H1 (cell line): ENCODE data around the gene ARHGAP32. TPM values are rescaled to one million over a fixed set of nuclear protein-coding genes. Genes with fewer than 3 reads are reported as not detected.

Experiments used
- CTCF ChIA-PET: fragments of 300-600 bp; sonication (Branson Sonifier 250); formaldehyde crosslinking; loops from one replicate; lab custom pipeline; 2021; ENCODE audit not compliant: partially characterized antibody; lab: Charles Lee
- POLR2A ChIA-PET: fragments of 300-600 bp; sonication (Branson Sonifier 250); formaldehyde crosslinking; loops from one replicate; lab custom pipeline; 2021; ENCODE audit warnings: inconsistent platforms; ENCODE audit not compliant: partially characterized antibody; lab: Charles Lee
- DNase-seq, 2 experiments: peaks; one replicate each; pipeline versions ENCODE4 v3.0.0 to v3.0.0-alpha.2; 2010 to 2022; ENCODE audit warnings: low spot score in 2 of 2, low read depth in 1 of 2, mixed read lengths in 1 of 2
- FAIRE-seq: peaks from 2 replicates; lab custom pipeline; 2011; peaks lifted over from hg19 to GRCh38; lab: Jason Lieb, UNC
- H2AFZ ChIP-seq: 2 replicates; pipeline ENCODE4 v1.8.1; 2012; ENCODE audit warnings: low read length, inconsistent platforms
- H2AK5ac ChIP-seq: 2 replicates; pipeline ENCODE4 v1.6.1; 2013; ENCODE audit warnings: low read depth, low read length
- H2BK120ac ChIP-seq: replicated peaks from 2 replicates; pipeline ENCODE3; 2013; ENCODE audit warnings: low read depth, low read length, inconsistent platforms
- H2BK12ac ChIP-seq: 2 replicates; pipeline ENCODE4 v1.6.1; 2013; ENCODE audit warnings: low read depth, low read length
- H2BK15ac ChIP-seq: 2 replicates; pipeline ENCODE4 v1.6.1; 2013; ENCODE audit warnings: low read length
- H2BK20ac ChIP-seq: 2 replicates; pipeline ENCODE4 v1.6.1; 2013; ENCODE audit warnings: low read length
- H2BK5ac ChIP-seq: 2 replicates; pipeline ENCODE4 v1.6.1; 2013; ENCODE audit warnings: low read depth, low read length
- H3K14ac ChIP-seq: 2 replicates; pipeline ENCODE4 v1.6.1; 2013; ENCODE audit warnings: inconsistent platforms; ENCODE audit not compliant: insufficient read length
- H3K18ac ChIP-seq: 2 replicates; pipeline ENCODE4 v1.6.1; 2013; ENCODE audit warnings: low read length; ENCODE audit errors: extremely low read depth
- H3K23ac ChIP-seq: 2 replicates; pipeline ENCODE4 v1.6.1; 2013; ENCODE audit warnings: inconsistent platforms; ENCODE audit not compliant: insufficient read length
- H3K23me2 ChIP-seq: 2 replicates; pipeline ENCODE4 v1.6.1; 2013; ENCODE audit warnings: low read depth, low read length
- H3K27ac ChIP-seq: 2 replicates; pipeline ENCODE4 v1.6.1; 2011; ENCODE audit warnings: low read depth, low read length, inconsistent platforms
- H3K27me3 ChIP-seq, 4 experiments: replicated peaks in 1 of 4; 1 replicate in 1 of 4; 2 replicates in 3 of 4; pipeline versions ENCODE4 v1.6.1 to v1.8.1; 2011 to 2013; ENCODE audit warnings: low read length in 3 of 4, mild to moderate bottlenecking in 3 of 4, inconsistent platforms in 2 of 4, mixed read lengths in 2 of 4, moderate library complexity in 1 of 4; ENCODE audit not compliant: control insufficient read depth in 3 of 4, insufficient read depth in 3 of 4; ENCODE audit errors: extremely low read depth in 1 of 4
- H3K36me3 ChIP-seq, 4 experiments: 2 replicates each; pipeline versions ENCODE4 v1.6.1 to v1.8.1; 2011 to 2013; ENCODE audit warnings: mild to moderate bottlenecking in 4 of 4, low read length in 3 of 4, moderate library complexity in 2 of 4, control low read depth in 1 of 4, inconsistent platforms in 1 of 4; ENCODE audit not compliant: insufficient read depth in 4 of 4, control insufficient read depth in 2 of 4
- H3K4ac ChIP-seq: replicated peaks from 2 replicates; pipeline ENCODE3; 2013; ENCODE audit warnings: low read length, low read depth, mixed read lengths, inconsistent platforms; ENCODE audit not compliant: insufficient read length
- H3K4me1 ChIP-seq, 4 experiments: replicated peaks in 1 of 4; 1 replicate in 1 of 4; 2 replicates in 3 of 4; pipeline versions ENCODE4 v1.6.1 to v1.8.1; 2011 to 2013; ENCODE audit warnings: low read length in 3 of 4, inconsistent platforms in 2 of 4, mixed read lengths in 1 of 4; ENCODE audit not compliant: insufficient read depth in 4 of 4, control insufficient read depth in 3 of 4
- H3K4me2 ChIP-seq, 2 experiments: 2 replicates each; pipeline versions ENCODE4 v1.6.1 to v1.8.1; 2011 to 2013; ENCODE audit warnings: low read depth in 2 of 2, low read length in 2 of 2, control low read depth in 1 of 2, inconsistent platforms in 1 of 2, mild to moderate bottlenecking in 1 of 2; ENCODE audit not compliant: insufficient read depth in 1 of 2
- H3K4me3 ChIP-seq, 4 experiments: fragments of 200-600, 300-600 bp in 1 of 4; sonication (generic), shearing (Covaris generic), sonication (Bioruptor Twin) in 1 of 4; 2 replicates each; pipeline versions ENCODE4 v1.5.1 to v1.8.1; 2011 to 2016; ENCODE audit warnings: low read length in 4 of 4, low read depth in 3 of 4, control low read depth in 2 of 4, inconsistent platforms in 2 of 4, mild to moderate bottlenecking in 2 of 4, mixed read lengths in 1 of 4, moderate library complexity in 1 of 4; ENCODE audit not compliant: insufficient read depth in 2 of 4; ENCODE audit errors: extremely low read depth in 1 of 4
- H3K56ac ChIP-seq: replicated peaks from 2 replicates; pipeline ENCODE3; 2013; ENCODE audit warnings: low read depth, mild to moderate bottlenecking, mixed read lengths, low read length, inconsistent platforms; ENCODE audit not compliant: insufficient read length
- H3K79me1 ChIP-seq: 2 replicates; pipeline ENCODE4 v1.6.1; 2013; ENCODE audit warnings: low read depth, low read length, control low read depth
- H3K79me2 ChIP-seq, 2 experiments: 2 replicates each; pipeline versions ENCODE4 v1.6.1 to v1.8.1; 2012 to 2013; ENCODE audit warnings: low read length in 2 of 2, mild to moderate bottlenecking in 2 of 2, inconsistent platforms in 1 of 2; ENCODE audit not compliant: insufficient read depth in 2 of 2, control insufficient read depth in 1 of 2
- H3K9ac ChIP-seq, 4 experiments: replicated peaks in 1 of 4; 1 replicate in 1 of 4; 2 replicates in 3 of 4; pipeline versions ENCODE4 v1.6.1 to v1.8.1; 2011 to 2013; ENCODE audit warnings: low read depth in 3 of 4, low read length in 3 of 4, control low read depth in 2 of 4, mild to moderate bottlenecking in 2 of 4, moderate library complexity in 2 of 4, inconsistent platforms in 1 of 4; ENCODE audit errors: extremely low read depth in 1 of 4
- H3K9me3 ChIP-seq, 2 experiments: 2 replicates each; pipeline versions ENCODE4 v1.6.1 to v1.8.1; 2012 to 2013; ENCODE audit warnings: mild to moderate bottlenecking in 2 of 2, moderate library complexity in 2 of 2, control low read depth in 1 of 2, inconsistent platforms in 1 of 2, low read depth in 1 of 2, low read length in 1 of 2, mixed read lengths in 1 of 2; ENCODE audit not compliant: insufficient read depth in 2 of 2
- H4K20me1 ChIP-seq, 2 experiments: replicated peaks in 1 of 2; 2 replicates each; pipeline versions ENCODE3 to v1.8.1; 2011 to 2013; ENCODE audit warnings: inconsistent platforms in 2 of 2, low read length in 2 of 2, mild to moderate bottlenecking in 1 of 2; ENCODE audit not compliant: insufficient read depth in 2 of 2, control insufficient read depth in 1 of 2
- H4K5ac ChIP-seq: 2 replicates; pipeline ENCODE4 v1.6.1; 2013; ENCODE audit warnings: low read length, low read depth, mixed read lengths, inconsistent platforms; ENCODE audit not compliant: insufficient read length
- H4K8ac ChIP-seq: 2 replicates; pipeline ENCODE4 v1.8.0; 2013; ENCODE audit warnings: mild to moderate bottlenecking, moderate library complexity, low read length, inconsistent platforms; ENCODE audit not compliant: insufficient read depth; ENCODE audit errors: extremely low read depth
- H4K91ac ChIP-seq: replicated peaks from 2 replicates; pipeline ENCODE3; 2013; ENCODE audit warnings: low read length, mixed read lengths, inconsistent platforms; ENCODE audit not compliant: insufficient read length
- CBX5 ChIP-seq: fragments of 300-800, 300-1000 bp; sonication (generic); IDR thresholded peaks from 2 replicates; pipeline ENCODE4 v1.7.1; 2016; ENCODE audit warnings: antibody characterized with exemption, low read length, low read depth
- CEBPB ChIP-seq: IDR thresholded peaks from 2 replicates; pipeline ENCODE4 v1.6.1; 2012; ENCODE audit warnings: low read depth, low read length
- CHD1 ChIP-seq: IDR thresholded peaks from 2 replicates; pipeline ENCODE4 v1.6.1; 2012; ENCODE audit warnings: low read depth, low read length, improper control_type of control experiment
- EP300 ChIP-seq, 2 experiments: IDR thresholded peaks; 1 replicate in 1 of 2; 2 replicates in 1 of 2; pipeline ENCODE4 v1.6.1; 2011 to 2012; ENCODE audit warnings: low read depth in 2 of 2, low read length in 2 of 2, mild to moderate bottlenecking in 2 of 2, borderline replicate concordance in 1 of 2, inconsistent platforms in 1 of 2, moderate library complexity in 1 of 2
- EZH2 ChIP-seq: fragments of 200-600 bp; sonication (generic); IDR thresholded peaks from 2 replicates; pipeline ENCODE4 v1.7.1; 2012; ENCODE audit warnings: low read depth, mild to moderate bottlenecking, moderate library complexity, low read length, inconsistent platforms; ENCODE audit not compliant: severe bottlenecking
- GTF2F1 ChIP-seq: IDR thresholded peaks from 2 replicates; pipeline ENCODE4 v1.6.1; 2012; ENCODE audit warnings: low read depth, low read length, improper control_type of control experiment, borderline replicate concordance
- KDM5A ChIP-seq: fragments of 200-600 bp; IDR thresholded peaks from 2 replicates; pipeline ENCODE4 v1.7.1; 2012; ENCODE audit warnings: mild to moderate bottlenecking, low read length, inconsistent platforms, mixed read lengths
- RNF2 ChIP-seq: fragments of 200-900, 300-1000 bp; sonication (generic); IDR thresholded peaks from 2 replicates; pipeline ENCODE4 v1.7.1; 2016; ENCODE audit warnings: borderline replicate concordance, low read depth, mild to moderate bottlenecking, antibody characterized with exemption, low read length; ENCODE audit not compliant: poor library complexity, severe bottlenecking; ENCODE audit errors: missing control alignments
- SAP30 ChIP-seq: fragments of 300-600 bp; sonication (generic); IDR thresholded peaks from 2 replicates; pipeline ENCODE4 v1.7.1; 2012; ENCODE audit warnings: low read length, moderate library complexity, mild to moderate bottlenecking, inconsistent platforms; ENCODE audit not compliant: insufficient read depth, insufficient replicate concordance
- TBP ChIP-seq: IDR thresholded peaks from 2 replicates; pipeline ENCODE4 v1.6.1; 2011; ENCODE audit warnings: low read depth, low read length, improper control_type of control experiment
- WGBS, 2 experiments: shearing (Covaris generic) in 1 of 2; methylation state at CpG; one replicate each; pipeline versions ENCODE4 v1.1.6 to v1.1.7; 2013 to 2015; ENCODE audit warnings: low lambda C conversion rate in 2 of 2, mixed read lengths in 2 of 2, inconsistent platforms in 1 of 2, low coverage in 1 of 2, missing lambda C conversion rate in 1 of 2; ENCODE audit not compliant: insufficient replicate concordance in 2 of 2, insufficient coverage in 1 of 2, insufficient read length in 1 of 2; ENCODE audit errors: extremely low coverage in 1 of 2, missing lambda C conversion rate in 1 of 2; 5-methylcytosine and 5-hydroxymethylcytosine counted together
- polyA plus RNA-seq, 7 experiments: library from polyadenylated mRNA; depleted of rRNA in 3 of 7; stranded (reverse) in 5 of 7; unstranded in 2 of 7; fragments of >200 nt in 5 of 7; fragments of 200-250 nt in 2 of 7; gene quantifications; 1 replicate in 5 of 7; 2 replicates in 1 of 7; 4 replicates in 1 of 7; pipeline versions ENCODE4 v1.2.1 to v1.2.3, GENCODE V29; 2011 to 2013; ENCODE audit warnings: missing spikeins in 2 of 7, mixed read lengths in 2 of 7
- total RNA-seq: library from RNA; stranded (reverse); fragmentation: NEBNext Ultra II Directional; extraction: Animal tissue kit (Norgen Biotek cat#: 25700); gene quantifications from 2 replicates; pipeline ENCODE4 v1.2.1, GENCODE V29; 2021
- TF ChIP-seq, protein P1 (sequence below), 3 experiments: IDR thresholded peaks; 1 replicate in 2 of 3; 2 replicates in 1 of 3; pipeline versions ENCODE4 v1.5.1 to v1.6.1; 2011; ENCODE audit warnings: low read length in 3 of 3, mild to moderate bottlenecking in 3 of 3, inconsistent platforms in 2 of 3, low read depth in 1 of 3, moderate library complexity in 1 of 3; ENCODE audit not compliant: insufficient read depth in 1 of 3; ENCODE audit errors: control extremely low read depth in 1 of 3

The ARHGAP32 gene
- total and polyA plus RNA-seq, 2 of the 8 experiments (the other 6 are each of a cell fraction or from before 2014, with no cell fraction given) = 13.7 to 30.0 TPM

DNA sequence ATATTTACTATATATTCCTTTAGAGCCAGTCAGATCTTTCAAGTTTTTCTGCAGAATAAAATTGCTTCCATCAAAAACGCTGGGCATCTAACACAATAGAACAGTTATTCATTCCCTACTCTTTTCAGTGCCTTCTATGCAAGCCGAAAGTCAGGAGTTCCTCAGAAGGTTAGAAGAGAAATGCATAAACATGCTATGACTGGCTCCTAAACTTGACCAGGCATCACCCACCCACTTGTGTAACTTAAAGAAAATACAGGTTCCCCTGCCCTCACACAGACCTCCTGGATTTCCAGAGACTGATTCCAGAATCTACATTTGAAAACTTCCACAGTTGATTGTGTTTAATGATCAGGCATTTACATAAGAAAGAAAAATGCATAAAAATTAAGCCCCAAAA lies 19.3 kb upstream of the ARHGAP32 start:
- no peak overlapping the region for H2BK5ac ChIP-seq
- H3K4me2 ChIP-seq = peak overlapping the region in 1 of 2 experiments; percentile 6; a peak in 1 of 4 replicates
- no peaks in the 10 kb centered on the region for H3K36me3 ChIP-seq
- no peak overlapping the region for H2AFZ ChIP-seq
- H3K4me1 ChIP-seq = peaks cover 5 to 36% (median 19%) of the 10 kb centered on the region in 4 experiments; a peak in 5 of 7 replicates
- no peak overlapping the region for H3K23ac ChIP-seq
- no peak overlapping the region for H2BK12ac ChIP-seq
- H3K27ac ChIP-seq = no peak overlapping the region
- no peaks in the 10 kb centered on the region for H4K20me1 ChIP-seq
- H3K9me3 ChIP-seq = no peaks in the 10 kb centered on the region
- TF ChIP-seq CEBPB = no peak
- no peak for TF ChIP-seq TBP
- TF ChIP-seq, protein P1, sequence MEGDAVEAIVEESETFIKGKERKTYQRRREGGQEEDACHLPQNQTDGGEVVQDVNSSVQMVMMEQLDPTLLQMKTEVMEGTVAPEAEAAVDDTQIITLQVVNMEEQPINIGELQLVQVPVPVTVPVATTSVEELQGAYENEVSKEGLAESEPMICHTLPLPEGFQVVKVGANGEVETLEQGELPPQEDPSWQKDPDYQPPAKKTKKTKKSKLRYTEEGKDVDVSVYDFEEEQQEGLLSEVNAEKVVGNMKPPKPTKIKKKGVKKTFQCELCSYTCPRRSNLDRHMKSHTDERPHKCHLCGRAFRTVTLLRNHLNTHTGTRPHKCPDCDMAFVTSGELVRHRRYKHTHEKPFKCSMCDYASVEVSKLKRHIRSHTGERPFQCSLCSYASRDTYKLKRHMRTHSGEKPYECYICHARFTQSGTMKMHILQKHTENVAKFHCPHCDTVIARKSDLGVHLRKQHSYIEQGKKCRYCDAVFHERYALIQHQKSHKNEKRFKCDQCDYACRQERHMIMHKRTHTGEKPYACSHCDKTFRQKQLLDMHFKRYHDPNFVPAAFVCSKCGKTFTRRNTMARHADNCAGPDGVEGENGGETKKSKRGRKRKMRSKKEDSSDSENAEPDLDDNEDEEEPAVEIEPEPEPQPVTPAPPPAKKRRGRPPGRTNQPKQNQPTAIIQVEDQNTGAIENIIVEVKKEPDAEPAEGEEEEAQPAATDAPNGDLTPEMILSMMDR (IDR thresholded peaks at IDR 0.05; ENCODE audit: control extremely low read depth in 1 of 3, insufficient read depth in 1 of 3, low read depth in 1 of 3, low read length in 3 of 3) = no peak
- no peak for TF ChIP-seq RNF2
- no peak for TF ChIP-seq KDM5A
- TF ChIP-seq CHD1 = no peak
- TF ChIP-seq EZH2 = no peak
- no peak for TF ChIP-seq CBX5
- no peak for TF ChIP-seq GTF2F1
- TF ChIP-seq EP300 (IDR thresholded peaks at IDR 0.05; ENCODE audit: borderline replicate concordance in 1 of 2, low read depth in 2 of 2, low read length in 2 of 2) = no peak
- TF ChIP-seq SAP30 = no peak
- H3K18ac ChIP-seq = no peak overlapping the region
- no peaks in the 10 kb centered on the region for H3K27me3 ChIP-seq
- DNase-seq = no peak
- no peak overlapping the region for H3K4ac ChIP-seq
- no peak overlapping the region for H3K56ac ChIP-seq
- H2BK120ac ChIP-seq = no peak overlapping the region
- no peak overlapping the region for H3K4me3 ChIP-seq
- H2BK20ac ChIP-seq = no peak overlapping the region
- WGBS, 2 experiments = 74% methylated on average over 2 of the region's 2 CpGs; no CpG with 5 or more reads in 1 of the 2 experiments
- H3K9ac ChIP-seq = no peak overlapping the region
- FAIRE-seq = no peak
- no peaks in the 10 kb centered on the region for H3K23me2 ChIP-seq
- CTCF ChIA-PET = no interaction called here
- no peak overlapping the region for H4K5ac ChIP-seq
- H4K8ac ChIP-seq = no peak overlapping the region
- H2BK15ac ChIP-seq = no peak overlapping the region
- POLR2A ChIA-PET = no interaction called here
- peaks cover 0 to 58% of the 10 kb centered on the region in 2 experiments; a peak in 3 of 4 replicates for H3K79me2 ChIP-seq
- no peak overlapping the region for H3K14ac ChIP-seq
- no peaks in the 10 kb centered on the region; the same call in 1 of the 2 replicates for H3K79me1 ChIP-seq
- no peak overlapping the region for H2AK5ac ChIP-seq
- no peak overlapping the region for H4K91ac ChIP-seq
